ENCODE results near the gene ZRANB3.

GRCh38 chr2:135532581-135532980, 1.6 kb upstream of the ZRANB3 start:
- TF ChIP-seq CTCF (conservative IDR thresholded peaks at IDR 0.05) (no peak), EZH2 (IDR thresholded peaks at IDR 0.05; ENCODE audit: low read depth) (no peak)
